HG02571 (cell line): ENCODE results near the gene IGF2.
"Not testable (repeated sequence)": the region's sequence is repeated elsewhere in the genome, so short reads cannot be mapped to it uniquely, and the experiment has no call there.

Source experiments
- ATAC-seq: cut with Tn5 transposase; IDR thresholded peaks from one replicate; pipeline ENCODE4 v1.9.1; 2021; ENCODE audit warnings: mild to moderate bottlenecking, moderate library complexity; ENCODE audit not compliant: unreplicated experiment

Gene IGF2

DNA sequence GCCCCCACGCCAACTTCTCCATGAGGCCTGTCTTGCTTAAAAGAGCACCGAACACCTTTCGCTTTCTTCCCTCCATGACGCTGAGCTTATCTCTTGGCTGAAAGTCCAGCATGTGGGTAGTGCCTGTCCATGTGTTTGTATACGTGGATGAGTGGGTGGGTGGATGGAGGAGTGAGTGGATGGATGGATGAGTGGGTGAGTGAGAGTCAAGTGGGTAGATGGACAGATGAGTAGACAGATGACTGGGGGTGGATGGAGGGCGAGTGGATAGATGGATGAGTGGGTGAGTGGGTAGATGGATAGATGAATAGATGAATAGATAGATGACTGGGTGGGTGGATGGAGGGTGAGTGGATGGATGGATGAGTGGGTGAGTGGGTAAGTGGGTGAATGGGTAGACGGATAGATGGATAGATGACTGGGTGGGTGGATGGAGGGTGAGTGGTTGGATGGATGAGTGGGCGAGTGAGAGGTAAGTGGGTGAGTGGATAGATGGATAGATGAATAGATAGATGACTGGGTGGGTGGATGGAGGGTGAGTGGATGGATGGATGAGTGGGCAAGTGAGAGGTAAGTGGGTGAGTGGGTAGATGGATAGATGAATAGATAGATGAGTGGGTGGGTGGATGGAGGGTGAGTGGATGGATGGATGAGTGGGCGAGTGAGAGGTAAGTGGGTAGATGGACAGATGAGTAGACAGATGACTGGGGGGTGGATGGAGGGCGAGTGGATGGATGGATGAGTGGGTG, 14.3 kb downstream of the IGF2 start:
- ATAC-seq: not testable (repeated sequence)

DNA sequence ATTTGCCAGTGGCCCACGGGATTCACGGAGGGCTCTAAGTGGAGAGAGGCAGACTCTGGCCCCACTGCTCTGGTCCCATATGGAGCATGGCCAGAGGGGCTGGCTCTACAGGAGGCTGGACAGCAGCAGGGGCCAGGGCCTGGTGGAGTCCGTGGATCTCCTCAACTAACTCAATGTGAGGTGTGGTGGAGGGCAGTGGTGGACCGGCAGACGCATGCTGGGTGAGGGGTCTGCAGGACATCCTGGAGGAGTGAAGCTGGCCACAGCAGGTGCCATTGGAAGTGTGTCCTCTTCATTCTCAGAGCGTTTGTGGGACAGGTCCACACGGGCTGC, 15.6 kb downstream of the IGF2 start:
- no peak for ATAC-seq

DNA sequence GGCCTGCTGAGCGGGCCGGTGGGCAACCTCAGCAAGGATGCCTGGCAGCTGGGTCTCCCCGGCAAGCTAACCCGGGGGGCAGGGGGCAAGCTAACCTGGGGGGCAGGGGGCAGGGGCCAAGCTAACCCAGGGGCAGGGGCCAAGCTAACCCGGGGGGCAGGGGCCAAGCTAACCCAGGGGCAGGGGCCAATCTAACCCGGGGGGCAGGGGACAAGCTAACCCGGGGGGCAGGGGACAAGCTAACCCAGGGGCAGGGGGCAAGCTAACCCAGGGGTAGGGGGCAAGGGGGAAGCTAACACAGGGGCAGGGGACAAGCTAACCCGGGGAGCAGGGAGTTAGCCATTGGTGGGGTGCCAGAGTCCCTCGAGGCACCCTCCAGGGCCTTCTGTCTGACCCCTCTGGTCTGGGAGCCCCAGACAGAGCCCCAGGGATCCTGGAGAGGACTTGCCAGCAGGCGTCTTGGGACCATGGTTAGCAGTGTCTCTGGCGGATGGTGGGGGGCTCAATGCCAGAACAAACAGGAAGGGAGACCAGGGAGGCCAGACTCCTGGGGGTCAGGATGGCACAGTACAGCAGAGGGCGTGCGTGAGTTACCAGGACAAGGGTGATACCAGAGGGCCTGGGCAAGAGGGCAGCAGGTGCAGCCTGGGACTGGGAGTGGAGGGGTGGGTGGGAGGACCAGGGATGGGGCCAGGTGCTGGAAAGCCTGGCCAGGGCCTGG, 16.1 kb downstream of the IGF2 start:
- no peak for ATAC-seq

DNA sequence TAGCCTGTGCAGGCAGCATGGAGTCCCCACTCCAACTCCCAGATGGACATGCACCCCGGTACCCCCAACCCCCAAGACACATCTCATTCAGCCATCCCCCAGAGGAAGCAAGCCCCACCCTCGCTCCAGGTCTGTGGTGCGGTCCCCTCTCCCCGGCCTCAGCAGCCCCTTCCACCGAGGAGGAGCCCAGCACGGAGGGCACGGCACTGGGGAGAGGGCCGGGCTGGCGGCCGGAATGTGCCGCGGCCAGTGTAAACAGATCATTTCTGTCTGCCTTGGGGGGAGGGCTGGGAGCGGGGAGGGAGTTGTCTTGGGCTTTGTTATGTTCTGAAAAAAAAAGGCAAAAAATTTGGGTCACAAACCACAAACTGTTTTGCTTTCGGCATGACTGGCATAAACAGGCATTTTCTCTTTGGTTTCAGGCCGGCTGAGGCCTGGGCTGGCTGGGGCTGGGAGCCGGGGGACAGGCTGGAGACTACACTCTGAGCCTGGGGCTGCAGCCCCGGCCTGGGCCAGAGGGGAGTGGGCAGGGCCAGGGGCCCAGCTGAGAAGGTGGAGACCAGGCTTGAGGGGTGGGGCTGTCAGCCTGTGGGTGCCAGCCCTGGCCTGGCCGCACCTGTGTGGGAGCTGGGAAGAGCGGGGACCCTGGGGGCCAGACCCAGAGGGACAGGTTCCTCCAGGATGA, 16.8 kb downstream of the IGF2 start:
- ATAC-seq: no peak

DNA sequence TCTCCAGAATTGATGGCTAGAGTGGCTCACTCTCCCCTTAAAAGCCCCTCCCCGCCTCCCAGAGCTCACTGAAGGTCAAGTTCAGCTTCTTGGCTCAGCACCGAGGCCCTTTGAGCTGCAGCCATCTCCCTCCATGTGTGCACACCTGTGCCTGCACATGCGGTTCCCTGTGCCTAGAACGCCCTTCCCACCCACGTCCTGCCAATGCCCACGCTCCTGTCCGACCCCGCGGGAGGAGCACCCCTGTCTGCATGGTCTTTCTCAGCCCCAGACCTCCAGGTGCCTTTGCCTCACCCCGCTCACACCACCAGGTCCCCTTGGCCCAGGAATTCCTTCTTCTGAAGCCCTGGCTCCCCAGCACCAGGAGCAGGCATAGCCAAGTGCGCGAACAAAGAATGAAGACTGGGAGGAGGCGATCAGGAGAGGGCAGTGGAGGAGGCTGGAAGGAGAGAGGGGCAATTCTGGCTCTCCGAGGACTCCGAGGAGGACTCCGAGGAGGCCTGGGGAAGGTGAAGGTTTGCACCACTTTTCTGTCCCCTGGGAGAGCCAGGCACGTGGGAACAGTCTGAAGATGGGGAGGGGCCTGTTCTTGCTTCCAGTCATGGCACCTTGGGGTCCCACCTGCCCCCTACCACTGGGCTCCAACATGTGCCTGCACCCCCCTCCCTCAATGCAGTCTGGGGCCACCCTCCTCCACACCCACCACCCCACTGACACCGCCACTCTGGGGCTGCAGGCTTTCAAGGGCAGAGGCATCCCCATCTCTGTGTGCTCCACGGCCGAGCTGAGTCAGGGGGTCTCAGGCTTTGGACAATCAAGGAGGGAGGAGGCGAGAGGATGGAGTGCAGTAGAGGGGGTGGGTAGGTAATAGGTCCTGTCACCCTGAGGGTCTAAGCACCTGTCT, 17.7 kb downstream of the IGF2 start:
- ATAC-seq: no peak

DNA sequence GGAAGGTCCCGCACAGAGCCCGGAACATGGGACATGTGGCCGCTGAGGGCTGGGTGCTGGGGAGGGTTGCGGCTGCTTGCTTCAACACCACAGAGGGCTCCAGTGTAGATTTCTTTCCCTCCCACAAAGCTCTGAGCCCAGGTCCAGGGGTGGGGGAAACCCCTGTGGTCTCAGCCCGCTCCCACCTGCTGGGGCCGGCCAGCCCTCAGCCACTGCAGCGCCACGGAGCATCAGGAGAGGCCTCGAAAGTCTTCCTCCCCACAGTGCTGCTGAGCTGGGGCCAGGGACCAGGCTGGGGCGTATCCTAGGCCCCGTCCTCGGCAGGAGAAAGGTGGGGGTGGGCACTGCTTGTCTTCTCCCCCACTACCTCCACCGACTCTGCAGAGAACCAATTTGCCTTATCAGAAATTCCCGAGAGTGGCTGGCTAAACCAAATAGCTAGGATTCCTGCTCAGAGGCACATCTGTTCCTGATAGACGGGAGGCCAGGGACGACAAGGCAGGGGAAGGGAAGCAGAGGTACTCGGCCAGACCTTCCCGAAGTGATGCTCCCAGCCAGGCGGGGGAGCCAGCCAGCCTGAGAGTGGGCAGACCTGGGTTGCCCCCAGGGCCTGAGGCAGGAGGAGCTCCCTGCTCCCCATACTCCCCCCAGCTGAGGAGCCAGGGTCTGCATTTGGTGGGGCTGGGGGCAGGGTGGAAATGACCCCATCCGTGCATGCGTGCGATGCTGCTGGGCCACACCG, 18.7 kb downstream of the IGF2 start:
- no peak for ATAC-seq

DNA sequence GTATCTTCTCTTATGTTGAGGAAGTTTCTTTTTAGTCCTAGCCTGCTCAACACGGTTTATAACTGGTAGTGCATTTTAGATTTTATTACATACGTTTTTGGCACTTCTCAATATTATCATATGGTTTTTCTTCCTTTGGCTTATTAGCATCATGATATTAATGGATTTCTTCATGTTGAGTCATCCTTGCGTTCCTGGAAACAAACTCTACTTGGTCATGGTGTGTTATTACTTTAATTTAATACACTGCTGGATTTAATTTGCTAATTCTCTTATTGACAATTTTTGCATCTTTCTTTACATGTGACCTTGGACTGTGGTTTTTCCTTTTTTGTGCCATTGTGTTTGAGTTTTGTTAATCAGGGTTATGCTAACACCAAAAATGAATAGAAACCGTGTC, 20.5 kb downstream of the IGF2 start:
- no peak for ATAC-seq

- ATAC-seq: no peak
Observed at GRCh38 chr11:2116680-2117079, 22.5 kb downstream of the IGF2 start.

GRCh38 chr11:2115308-2115707, 23.9 kb downstream of the IGF2 start:
- no peak for ATAC-seq

- no peak for ATAC-seq
Observed at GRCh38 chr11:2114430-2115241, 24.6 kb downstream of the IGF2 start.

GRCh38 chr11:2113776-2114175, 25.4 kb downstream of the IGF2 start:
- ATAC-seq: no peak

DNA sequence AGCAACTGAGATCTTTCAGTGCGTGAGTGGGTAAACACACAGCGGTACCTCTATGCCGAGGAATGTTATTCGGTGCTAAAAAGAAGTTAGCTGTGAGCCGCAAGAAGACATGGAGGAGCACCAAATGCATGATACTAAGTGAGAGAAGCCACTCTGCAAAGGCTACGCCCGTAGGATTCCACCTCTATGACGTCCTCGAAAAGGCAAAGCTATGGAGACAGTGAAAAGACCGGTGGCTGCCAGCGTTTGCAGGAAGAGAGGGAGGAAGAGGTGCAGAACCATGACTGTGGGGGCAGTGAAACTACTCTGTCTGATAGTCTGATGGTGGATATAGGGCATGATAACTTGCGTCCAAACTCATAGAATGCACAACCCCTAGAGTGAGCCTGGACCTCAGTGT, 28.7 kb downstream of the IGF2 start:
- ATAC-seq: no peak

- ATAC-seq: no peak
Observed at GRCh38 chr11:2109541-2110019, 29.6 kb downstream of the IGF2 start.

DNA sequence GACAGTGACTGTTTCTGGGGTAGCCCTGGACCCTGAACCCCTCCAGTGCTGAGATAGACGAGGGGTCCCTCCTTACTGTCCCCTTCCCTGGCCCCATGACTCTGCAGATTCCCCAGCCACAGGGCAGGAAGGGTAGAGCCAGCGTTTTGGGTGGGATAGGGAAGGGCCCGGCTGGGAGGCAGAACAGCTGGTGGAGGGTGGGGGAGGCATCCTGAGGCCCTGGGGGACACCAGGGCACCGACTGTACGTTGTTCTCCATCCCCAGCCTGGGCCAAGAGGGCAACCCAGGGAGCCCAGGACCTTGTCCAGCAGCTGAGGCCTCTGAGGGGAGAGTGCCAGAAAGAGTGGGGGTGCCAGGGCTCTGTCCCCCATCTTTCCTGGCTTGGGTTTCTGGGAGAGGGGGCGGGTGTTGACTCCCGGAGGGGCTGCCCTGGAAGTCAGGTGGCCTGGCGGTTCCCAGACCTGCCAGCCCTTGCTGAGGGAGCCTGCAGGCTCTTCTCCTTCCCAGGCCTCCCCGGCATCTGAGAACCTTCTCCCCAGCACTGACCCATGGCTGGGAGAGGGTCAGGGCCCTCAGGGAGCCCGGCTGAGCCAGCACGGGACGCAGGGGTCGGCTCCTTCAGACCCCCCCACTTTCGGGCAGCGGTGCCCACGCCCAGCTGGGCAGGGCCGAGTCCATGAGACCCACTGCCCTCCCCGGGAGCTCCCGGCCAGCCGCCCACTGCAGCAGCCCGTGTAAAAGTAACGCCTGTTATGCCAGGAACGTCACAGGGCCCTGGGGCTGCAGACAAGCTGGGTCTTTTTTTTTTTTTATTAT, 30.3 kb downstream of the IGF2 start:
- no peak for ATAC-seq

DNA sequence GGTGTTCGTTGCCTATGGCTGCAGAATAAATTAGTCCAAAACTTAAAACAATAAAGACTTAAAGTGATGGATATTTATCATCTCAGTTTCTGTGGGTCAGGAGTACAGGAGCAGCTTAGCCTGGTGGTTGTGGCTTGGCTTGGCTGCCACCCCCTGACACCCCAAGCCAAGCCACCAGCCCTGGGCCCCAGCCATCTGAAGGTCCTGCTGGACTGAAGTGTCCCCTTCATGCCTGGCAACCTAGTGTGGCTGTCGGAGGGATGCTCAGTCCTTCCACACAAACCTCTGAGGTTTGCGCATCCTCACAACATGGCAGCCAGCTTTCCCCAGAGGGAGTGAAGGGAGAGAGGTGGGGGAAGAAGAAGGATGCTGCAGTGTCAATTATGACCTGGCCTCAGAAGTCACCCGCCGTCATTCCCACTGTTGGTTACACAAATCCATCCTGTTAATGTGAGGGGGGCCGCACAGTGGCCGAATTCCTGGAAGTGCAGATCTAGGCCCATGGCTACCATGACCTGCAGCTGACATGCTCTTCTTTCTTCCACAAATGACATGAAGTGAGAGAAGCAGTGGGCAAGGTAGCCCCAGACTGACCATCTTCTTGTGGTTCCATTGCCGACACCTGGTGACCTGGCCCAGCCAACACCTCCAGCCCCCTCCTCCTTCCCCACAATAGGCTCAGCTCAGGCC, 31.1 kb downstream of the IGF2 start:
- ATAC-seq: no peak

GRCh38 chr11:2107521-2107920, 31.7 kb downstream of the IGF2 start:
- no peak for ATAC-seq

DNA sequence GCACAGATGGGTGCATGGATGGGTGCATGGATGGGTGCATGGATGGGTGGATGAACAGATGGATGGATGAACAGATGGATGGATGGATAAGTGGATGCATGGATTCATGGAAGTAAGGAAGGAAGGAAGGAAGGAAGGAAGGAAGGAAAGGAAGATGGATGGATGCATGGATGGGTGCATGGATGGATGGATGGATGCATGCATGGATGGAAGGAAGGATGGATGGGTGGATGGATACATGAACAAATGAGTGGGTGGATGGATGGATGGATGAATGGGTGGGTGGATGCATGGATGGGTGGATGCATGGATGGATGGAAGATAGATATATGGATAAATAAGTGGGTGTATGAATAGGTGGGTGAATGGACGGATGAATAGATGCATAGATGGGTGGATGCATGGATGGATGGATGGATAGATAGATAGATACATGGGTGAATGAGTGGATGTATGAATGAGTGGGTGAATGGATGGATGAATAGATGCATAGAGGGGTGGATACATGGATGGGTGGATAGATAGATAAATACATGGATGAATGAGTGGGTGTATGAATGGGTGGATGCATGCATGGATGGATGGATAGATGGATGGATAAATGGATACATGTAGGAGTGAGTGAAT, 32.5 kb downstream of the IGF2 start:
- ATAC-seq: no peak

GRCh38 chr11:2105511-2105910, 33.7 kb downstream of the IGF2 start:
- no peak for ATAC-seq
